K562 treated with DMSO at 1 percent for 24 hours (cell line): ENCODE data around the gene APELA. TPM values are rescaled to one million over a fixed set of nuclear protein-coding genes. Genes with fewer than 3 reads are reported as not detected.

Experiments used
- total RNA-seq: library from RNA; unstranded; fragments of 300-600 nt; gene quantifications from 2 replicates; pipeline ENCODE4 v1.2.3, GENCODE V29; 2022; ENCODE audit warnings: low read depth; ENCODE audit not compliant: insufficient read depth

APELA gene, protein sequence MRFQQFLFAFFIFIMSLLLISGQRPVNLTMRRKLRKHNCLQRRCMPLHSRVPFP
- not detected in 2 replicates for total RNA-seq

DNA sequence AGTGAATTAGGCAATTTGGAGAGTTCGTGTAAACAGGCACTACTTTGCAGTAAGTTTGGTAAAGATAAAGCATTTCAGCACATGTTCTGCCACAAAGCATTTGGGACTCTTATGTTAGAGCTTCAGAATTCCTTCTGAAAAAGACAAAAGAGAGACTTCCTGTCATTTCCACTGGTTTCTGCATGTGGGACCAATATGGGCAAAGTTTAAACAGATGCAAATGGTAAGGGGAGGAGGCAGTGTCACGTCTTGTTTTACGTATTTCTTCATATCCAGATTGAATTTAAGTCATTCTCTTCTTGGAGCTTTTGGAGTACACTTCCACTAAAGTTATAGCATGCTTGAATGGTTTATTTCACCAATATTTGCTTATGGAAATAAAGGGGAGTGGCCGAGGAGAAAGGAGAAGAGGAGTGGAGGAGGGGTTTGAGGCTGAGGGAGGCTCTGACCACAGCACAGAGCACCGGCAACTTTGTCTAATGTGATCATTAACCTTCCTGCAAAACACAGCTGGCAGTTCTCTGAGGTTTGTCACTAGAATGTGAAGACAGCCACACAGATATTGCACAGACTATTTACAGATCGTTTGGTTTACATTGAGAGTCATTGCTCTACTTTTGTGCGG is at the start of gene APELA:
APELA (plus strand) TSS at position 479 of the 625 bp plus-strand sequence. CDS start 154 bp downstream, outside the sequence.

Other genes starting within 250 kb of the APELA start
- gene SMIM31, start 123.0 kb upstream of the APELA start, total RNA-seq = not detected in 2 replicates
- gene TRIM61, start 100.5 kb downstream of the APELA start, total RNA-seq = 0.64 and 1.4 TPM in 2 replicates
- not detected in 2 replicates for gene TRIM60, start 154.8 kb downstream of the APELA start, total RNA-seq
- gene TRIM75, start 176.7 kb downstream of the APELA start, total RNA-seq = not detected in 2 replicates
- 2.2 and 7.6 TPM in 2 replicates for gene TMEM192, start 235.7 kb downstream of the APELA start, total RNA-seq